HEK293 (cell line): ENCODE results near the gene STING1.
A peak's percentile ranks its signal among the peaks of the same experiment; 100 is the strongest.

Experiments used
- AEBP2 ChIP-seq: fragments of 450-650 bp; formaldehyde crosslinking; IDR thresholded peaks from 2 replicates; pipeline ENCODE4 v1.5.1; 2016; ENCODE audit warnings: missing biosample characterization, missing genetic modification characterization, borderline replicate concordance
- HOXA7 ChIP-seq: sonication (generic); formaldehyde crosslinking; IDR thresholded peaks from 2 replicates; pipeline ENCODE4 v1.8.1; 2022; ENCODE audit warnings: missing genetic modification reagents, borderline replicate concordance
- MYNN ChIP-seq: fragments of 450-650 bp; formaldehyde crosslinking; IDR thresholded peaks from 2 replicates; pipeline ENCODE4 v1.5.1; 2016; ENCODE audit warnings: missing biosample characterization, missing genetic modification characterization, borderline replicate concordance
- MZF1 ChIP-seq: fragments of 450-650 bp; formaldehyde crosslinking; IDR thresholded peaks from 2 replicates; pipeline ENCODE4 v1.5.1; 2017; ENCODE audit warnings: missing biosample characterization, missing genetic modification characterization, borderline replicate concordance
- PRDM1 ChIP-seq: fragments of 450-650 bp; formaldehyde crosslinking; IDR thresholded peaks from 2 replicates; pipeline ENCODE4; 2016; ENCODE audit warnings: missing biosample characterization, missing genetic modification characterization
- PRDM6 ChIP-seq: fragments of 450-650 bp; formaldehyde crosslinking; IDR thresholded peaks from 2 replicates; pipeline ENCODE4 v1.5.1; 2017; ENCODE audit warnings: missing biosample characterization, missing genetic modification characterization
- ZBTB21 ChIP-seq: fragments of 450-650 bp; formaldehyde crosslinking; IDR thresholded peaks from 2 replicates; pipeline ENCODE4 v1.5.1; 2017; ENCODE audit warnings: missing biosample characterization, missing genetic modification characterization
- ZBTB8A ChIP-seq: fragments of 450-650 bp; formaldehyde crosslinking; IDR thresholded peaks from 2 replicates; pipeline ENCODE4 v1.5.1; 2016; ENCODE audit warnings: missing biosample characterization, missing genetic modification characterization
- ZEB2 ChIP-seq: fragments of 450-650 bp; formaldehyde crosslinking; IDR thresholded peaks from 2 replicates; pipeline ENCODE4 v1.5.1; 2016; ENCODE audit warnings: missing biosample characterization, missing genetic modification characterization
- ZFHX2 ChIP-seq: fragments of 450-650 bp; formaldehyde crosslinking; conservative IDR thresholded peaks from 2 replicates; pipeline ENCODE4 v1.5.1; 2016; ENCODE audit warnings: missing biosample characterization, missing genetic modification characterization
- ZFP37 ChIP-seq: fragments of 450-650 bp; formaldehyde crosslinking; IDR thresholded peaks from 2 replicates; pipeline ENCODE4 v1.5.1; 2016; ENCODE audit warnings: missing biosample characterization, missing genetic modification characterization
- ZFP41 ChIP-seq: fragments of 450-650 bp; formaldehyde crosslinking; IDR thresholded peaks from 2 replicates; pipeline ENCODE4 v1.5.1; 2016; ENCODE audit warnings: missing biosample characterization, missing genetic modification characterization, borderline replicate concordance
- ZIC2 ChIP-seq: fragments of 450-650 bp; formaldehyde crosslinking; IDR thresholded peaks from 2 replicates; pipeline ENCODE4 v1.5.1; 2016; ENCODE audit warnings: missing biosample characterization, missing genetic modification characterization
- ZNF214 ChIP-seq: fragments of 450-650 bp; formaldehyde crosslinking; IDR thresholded peaks from 2 replicates; pipeline ENCODE4 v1.5.1; 2017; ENCODE audit warnings: missing biosample characterization, mild to moderate bottlenecking, missing genetic modification characterization, borderline replicate concordance
- ZNF266 ChIP-seq: fragments of 450-650 bp; formaldehyde crosslinking; IDR thresholded peaks from 2 replicates; pipeline ENCODE4 v1.5.1; 2016; ENCODE audit warnings: missing biosample characterization, missing genetic modification characterization, low read depth
- ZNF362 ChIP-seq: fragments of 450-650 bp; formaldehyde crosslinking; IDR thresholded peaks from 2 replicates; pipeline ENCODE4 v1.5.1; 2016; ENCODE audit warnings: missing biosample characterization, missing genetic modification characterization
- ZNF488 ChIP-seq: fragments of 450-650 bp; formaldehyde crosslinking; IDR thresholded peaks from 2 replicates; pipeline ENCODE4 v1.5.1; 2016; ENCODE audit warnings: missing biosample characterization, missing genetic modification characterization
- ZNF558 ChIP-seq: fragments of 450-650 bp; formaldehyde crosslinking; IDR thresholded peaks from 2 replicates; pipeline ENCODE4 v1.5.1; 2016; ENCODE audit warnings: missing biosample characterization, missing genetic modification characterization
- ZNF610 ChIP-seq: fragments of 450-650 bp; formaldehyde crosslinking; IDR thresholded peaks from 2 replicates; pipeline ENCODE4 v1.5.1; 2016; ENCODE audit warnings: missing biosample characterization, missing genetic modification characterization, borderline replicate concordance
- ZNF785 ChIP-seq: fragments of 450-650 bp; formaldehyde crosslinking; IDR thresholded peaks from 2 replicates; pipeline ENCODE4 v1.5.1; 2016; ENCODE audit warnings: missing biosample characterization, missing genetic modification characterization
- ZSCAN4 ChIP-seq: fragments of 450-650 bp; formaldehyde crosslinking; IDR thresholded peaks from 2 replicates; pipeline ENCODE4 v1.5.1; 2017; ENCODE audit warnings: missing biosample characterization, missing genetic modification characterization
- TF ChIP-seq, protein P1 (sequence below): fragments of 450-650 bp; formaldehyde crosslinking; IDR thresholded peaks from 2 replicates; pipeline ENCODE4 v1.5.1; 2016; ENCODE audit warnings: missing biosample characterization, missing genetic modification characterization
- TF ChIP-seq, protein P2 (sequence below): IDR thresholded peaks from 2 replicates; pipeline ENCODE4 v1.6.1; 2011; ENCODE audit warnings: mild to moderate bottlenecking, low read depth, low read length, borderline replicate concordance

Gene STING1

DNA sequence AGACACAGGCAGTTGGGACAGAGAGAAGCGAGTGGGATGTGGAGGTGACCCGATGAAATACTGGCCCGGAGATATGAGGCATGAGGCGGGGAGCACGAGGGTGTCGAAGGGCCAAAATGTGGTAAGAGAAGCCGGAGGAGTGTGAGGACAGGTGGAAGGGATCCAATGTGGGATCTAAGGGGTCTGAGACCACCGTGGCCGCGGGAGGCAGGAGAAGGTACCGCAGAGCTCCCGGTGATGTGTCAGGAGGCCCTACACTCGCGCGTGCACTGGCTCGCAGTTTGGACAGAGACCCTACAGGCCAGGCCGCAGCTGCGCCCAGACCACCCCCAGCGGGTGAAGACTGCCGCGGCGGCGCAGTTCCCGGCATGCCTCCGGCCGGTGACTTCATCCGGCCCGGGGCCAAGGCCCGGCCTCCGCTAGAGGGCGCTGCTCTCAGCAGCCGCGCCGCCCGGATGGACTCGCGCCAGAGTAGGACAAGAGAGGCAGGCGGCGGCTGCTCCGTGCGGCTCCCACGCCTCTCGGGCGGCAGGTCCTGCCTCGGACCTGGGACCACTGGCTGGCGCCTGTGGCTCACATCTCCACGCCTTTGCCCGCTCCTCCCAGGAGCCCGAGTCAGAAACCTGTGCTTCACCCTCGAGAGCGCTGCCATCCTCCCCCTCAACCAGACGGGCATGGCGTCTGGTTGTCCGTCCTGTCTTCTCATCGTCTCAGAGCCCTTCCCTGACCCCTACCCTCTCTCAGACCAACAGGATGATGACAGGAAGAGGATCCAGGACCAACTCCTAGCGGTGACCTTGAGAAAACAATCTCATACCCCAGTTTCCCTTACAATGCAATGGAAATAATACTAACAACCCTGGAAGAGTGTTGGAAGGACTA is 35.4 kb upstream of the STING1 start (continued):
- TF ChIP-seq ZBTB8A (tag by site-specific recombination) (peak; percentile 81), ZNF610 (peak; percentile 88), PRDM1 (tag by site-specific recombination) (no peak), ZFP37 (peak; percentile 98), ZNF214 (0 out of 2 replicates have a peak, but pooled peaks have one; percentile 9), ZFHX2 (tag by site-specific recombination) (peak; percentile 76), ZFP41 (no peak), ZNF488 (tag by site-specific recombination) (no peak; the same call in 1 of the 2 replicates), ZEB2 (peak; percentile 98), ZNF362 (tag by site-specific recombination) (no peak; the same call in 1 of the 2 replicates), ZNF785 (tag by site-specific recombination) (peak; percentile 69), AEBP2 (tag by site-specific recombination) (peak; percentile 9), ZNF266 (tag by site-specific recombination) (0 out of 2 replicates have a peak, but pooled peaks have one; percentile 5), HOXA7 (CRISPR knock-in tag) (no peak), ZBTB21 (tag by site-specific recombination) (no peak; the same call in none of the 2 replicates), MZF1 (tag by site-specific recombination) (no peak), ZIC2 (tag by site-specific recombination) (peak; percentile 84), PRDM6 (tag by site-specific recombination) (no peak), ZSCAN4 (0 out of 2 replicates have a peak, but pooled peaks have one; percentile 4), ZNF558 (tag by site-specific recombination) (no peak), MYNN (tag by site-specific recombination) (peak; percentile 21; the same call in 1 of the 2 replicates)
- TF ChIP-seq, protein P1, sequence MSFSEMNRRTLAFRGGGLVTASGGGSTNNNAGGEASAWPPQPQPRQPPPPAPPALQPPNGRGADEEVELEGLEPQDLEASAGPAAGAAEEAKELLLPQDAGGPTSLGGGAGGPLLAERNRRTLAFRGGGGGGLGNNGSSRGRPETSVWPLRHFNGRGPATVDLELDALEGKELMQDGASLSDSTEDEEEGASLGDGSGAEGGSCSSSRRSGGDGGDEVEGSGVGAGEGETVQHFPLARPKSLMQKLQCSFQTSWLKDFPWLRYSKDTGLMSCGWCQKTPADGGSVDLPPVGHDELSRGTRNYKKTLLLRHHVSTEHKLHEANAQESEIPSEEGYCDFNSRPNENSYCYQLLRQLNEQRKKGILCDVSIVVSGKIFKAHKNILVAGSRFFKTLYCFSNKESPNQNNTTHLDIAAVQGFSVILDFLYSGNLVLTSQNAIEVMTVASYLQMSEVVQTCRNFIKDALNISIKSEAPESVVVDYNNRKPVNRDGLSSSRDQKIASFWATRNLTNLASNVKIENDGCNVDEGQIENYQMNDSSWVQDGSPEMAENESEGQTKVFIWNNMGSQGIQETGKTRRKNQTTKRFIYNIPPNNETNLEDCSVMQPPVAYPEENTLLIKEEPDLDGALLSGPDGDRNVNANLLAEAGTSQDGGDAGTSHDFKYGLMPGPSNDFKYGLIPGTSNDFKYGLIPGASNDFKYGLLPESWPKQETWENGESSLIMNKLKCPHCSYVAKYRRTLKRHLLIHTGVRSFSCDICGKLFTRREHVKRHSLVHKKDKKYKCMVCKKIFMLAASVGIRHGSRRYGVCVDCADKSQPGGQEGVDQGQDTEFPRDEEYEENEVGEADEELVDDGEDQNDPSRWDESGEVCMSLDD (tag by site-specific recombination) = peak; percentile 80; the same call in 1 of the 2 replicates
- TF ChIP-seq, protein P2, sequence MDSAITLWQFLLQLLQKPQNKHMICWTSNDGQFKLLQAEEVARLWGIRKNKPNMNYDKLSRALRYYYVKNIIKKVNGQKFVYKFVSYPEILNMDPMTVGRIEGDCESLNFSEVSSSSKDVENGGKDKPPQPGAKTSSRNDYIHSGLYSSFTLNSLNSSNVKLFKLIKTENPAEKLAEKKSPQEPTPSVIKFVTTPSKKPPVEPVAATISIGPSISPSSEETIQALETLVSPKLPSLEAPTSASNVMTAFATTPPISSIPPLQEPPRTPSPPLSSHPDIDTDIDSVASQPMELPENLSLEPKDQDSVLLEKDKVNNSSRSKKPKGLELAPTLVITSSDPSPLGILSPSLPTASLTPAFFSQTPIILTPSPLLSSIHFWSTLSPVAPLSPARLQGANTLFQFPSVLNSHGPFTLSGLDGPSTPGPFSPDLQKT = no peak
